Kidney (tissue), 14 donors: ENCODE data around the gene ZNF138. TPM values are rescaled to one million over a fixed set of nuclear protein-coding genes. Genes with fewer than 3 reads are reported as not detected.
A peak's percentile ranks its signal among the peaks of the same experiment; 100 is the strongest.

Experiments
- DNase-seq, 5 donors: peaks; one replicate each; pipeline ENCODE4 v3.0.0-alpha.2; 2013 to 2020
- FAIRE-seq: peaks from 2 replicates; lab custom pipeline; 2012; peaks lifted over from hg19 to GRCh38; lab: Jason Lieb, UNC
- H3K27ac ChIP-seq, 2 donors: one replicate each; pipeline ENCODE4 v1.7.0; 2013; ENCODE audit warnings: low read depth in 2 of 2, low read length in 2 of 2, inconsistent platforms in 1 of 2
- H3K27me3 ChIP-seq: one replicate; pipeline ENCODE4 v1.7.1; 2013; ENCODE audit warnings: low read length, inconsistent platforms; ENCODE audit not compliant: control insufficient read depth, insufficient read depth
- H3K36me3 ChIP-seq, 3 donors: one replicate each; pipeline versions ENCODE4 v1.7.0 to v1.7.1; 2013; ENCODE audit warnings: low read length in 3 of 3, control low read depth in 1 of 3, inconsistent platforms in 1 of 3; ENCODE audit not compliant: insufficient read depth in 3 of 3, control insufficient read depth in 2 of 3
- H3K4me1 ChIP-seq, 3 donors: one replicate each; pipeline versions ENCODE4 v1.7.0 to v1.7.1; 2013; ENCODE audit warnings: low read length in 3 of 3, inconsistent platforms in 1 of 3, low read depth in 1 of 3; ENCODE audit not compliant: control insufficient read depth in 2 of 3, insufficient read depth in 2 of 3
- H3K4me3 ChIP-seq, 3 donors: one replicate each; pipeline versions ENCODE4 v1.7.0 to v1.8.1; 2013; ENCODE audit warnings: low read length in 3 of 3, control low read depth in 1 of 3, inconsistent platforms in 1 of 3
- H3K9ac ChIP-seq, 3 donors: one replicate each; pipeline versions ENCODE4 v1.7.0 to v1.7.1; 2013; ENCODE audit warnings: low read length in 3 of 3, control low read depth in 1 of 3, inconsistent platforms in 1 of 3
- H3K9me3 ChIP-seq, 3 donors: one replicate each; pipeline versions ENCODE4 v1.7.0 to v1.7.1; 2013; ENCODE audit warnings: low read length in 3 of 3, control low read depth in 1 of 3, inconsistent platforms in 1 of 3; ENCODE audit not compliant: control insufficient read depth in 2 of 3, insufficient read depth in 1 of 3
- intact Hi-C: fragments of 100-400 bp; cut with DNase I; formaldehyde crosslinking; loops from one replicate; pipeline ENCODE4 v1.11.1; 2022
- polyA plus RNA-seq: library from polyadenylated mRNA; stranded (reverse); fragments of 350-450 nt; fragmentation: Illumina TruSeq; extraction: RNeasy Lipid Tissue Mini Kit (QIAGEN cat#74804); gene quantifications from one replicate; pipeline ENCODE4 v1.2.3, GENCODE V29; 2014; ENCODE audit warnings: low read depth, low replicate concordance; ENCODE audit not compliant: insufficient read depth
- total RNA-seq: library from RNA; stranded (reverse); fragmentation: NEBNext Ultra II Directional; extraction: Animal tissue kit (Norgen Biotek cat#: 25700); gene quantifications from one replicate; pipeline ENCODE4 v1.2.1, GENCODE V29; 2021
- TF ChIP-seq, protein P1 (sequence below): IDR thresholded peaks from 3 replicates; pipeline ENCODE4 v1.5.1; 2012; ENCODE audit warnings: mild to moderate bottlenecking, moderate library complexity, borderline replicate concordance; ENCODE audit not compliant: insufficient read depth; ENCODE audit errors: extremely low read depth
- donor health status: control.
- donor health status: control.
- donor health status: control.
- donor health status: control.
- donor health status: control.
- donor health status: DM: yes; HTN: yes; CAD: no.
- donor health status: Normal renal cell carcinoma (clear cell type).

Gene ZNF138
- total and polyA plus RNA-seq, 2 donors from 2014 or later, result 6.3 to 9.9 TPM

DNA sequence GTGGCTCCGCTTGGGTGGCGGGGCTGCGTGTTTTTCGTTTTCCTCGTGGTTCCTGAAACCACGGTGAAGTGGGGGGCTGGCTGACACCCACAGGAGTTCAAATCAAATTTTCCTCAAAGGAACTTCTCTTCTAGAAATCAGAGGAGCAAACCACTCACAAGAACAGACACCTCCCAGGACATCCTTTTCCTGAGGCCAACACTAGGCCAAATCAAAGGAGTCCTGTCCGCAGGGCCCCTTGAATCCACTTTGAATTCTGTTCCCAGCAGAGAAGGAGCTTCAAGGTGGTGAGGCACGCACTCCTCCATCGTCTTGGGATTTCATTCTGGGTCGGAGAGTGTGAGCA lies 78.9 kb downstream of the ZNF138 start:
- H3K27ac ChIP-seq, result no peak overlapping the region
- H3K4me1 ChIP-seq, result no peaks in the 10 kb centered on the region
- H3K9ac ChIP-seq, result no peak overlapping the region
- FAIRE-seq (no peak), DNase-seq (peak in 1 of 5 donors; percentile 6)
- intact Hi-C loops, result no loop called here
- no peaks in the 10 kb centered on the region for H3K36me3 ChIP-seq
- H3K4me3 ChIP-seq, result no peak overlapping the region
- TF ChIP-seq, protein P1, sequence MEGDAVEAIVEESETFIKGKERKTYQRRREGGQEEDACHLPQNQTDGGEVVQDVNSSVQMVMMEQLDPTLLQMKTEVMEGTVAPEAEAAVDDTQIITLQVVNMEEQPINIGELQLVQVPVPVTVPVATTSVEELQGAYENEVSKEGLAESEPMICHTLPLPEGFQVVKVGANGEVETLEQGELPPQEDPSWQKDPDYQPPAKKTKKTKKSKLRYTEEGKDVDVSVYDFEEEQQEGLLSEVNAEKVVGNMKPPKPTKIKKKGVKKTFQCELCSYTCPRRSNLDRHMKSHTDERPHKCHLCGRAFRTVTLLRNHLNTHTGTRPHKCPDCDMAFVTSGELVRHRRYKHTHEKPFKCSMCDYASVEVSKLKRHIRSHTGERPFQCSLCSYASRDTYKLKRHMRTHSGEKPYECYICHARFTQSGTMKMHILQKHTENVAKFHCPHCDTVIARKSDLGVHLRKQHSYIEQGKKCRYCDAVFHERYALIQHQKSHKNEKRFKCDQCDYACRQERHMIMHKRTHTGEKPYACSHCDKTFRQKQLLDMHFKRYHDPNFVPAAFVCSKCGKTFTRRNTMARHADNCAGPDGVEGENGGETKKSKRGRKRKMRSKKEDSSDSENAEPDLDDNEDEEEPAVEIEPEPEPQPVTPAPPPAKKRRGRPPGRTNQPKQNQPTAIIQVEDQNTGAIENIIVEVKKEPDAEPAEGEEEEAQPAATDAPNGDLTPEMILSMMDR, result no peak
- H3K9me3 ChIP-seq, result no peaks in the 10 kb centered on the region
- no peaks in the 10 kb centered on the region for H3K27me3 ChIP-seq

- no peaks in the 10 kb centered on the region for H3K27me3 ChIP-seq
- TF ChIP-seq, protein P1, result no peak
- no peak overlapping the region for H3K4me3 ChIP-seq
- H3K9me3 ChIP-seq, result no peaks in the 10 kb centered on the region
- H3K27ac ChIP-seq, result no peak overlapping the region
- FAIRE-seq (no peak), DNase-seq (peak in 1 of 5 donors; percentile 2)
- H3K9ac ChIP-seq, result no peak overlapping the region
- intact Hi-C loops, result no loop called here
- no peaks in the 10 kb centered on the region for H3K4me1 ChIP-seq
- H3K36me3 ChIP-seq, result no peaks in the 10 kb centered on the region
Measured at GRCh38 chr7:64873517-64873916, 79.3 kb downstream of the ZNF138 start.

DNA sequence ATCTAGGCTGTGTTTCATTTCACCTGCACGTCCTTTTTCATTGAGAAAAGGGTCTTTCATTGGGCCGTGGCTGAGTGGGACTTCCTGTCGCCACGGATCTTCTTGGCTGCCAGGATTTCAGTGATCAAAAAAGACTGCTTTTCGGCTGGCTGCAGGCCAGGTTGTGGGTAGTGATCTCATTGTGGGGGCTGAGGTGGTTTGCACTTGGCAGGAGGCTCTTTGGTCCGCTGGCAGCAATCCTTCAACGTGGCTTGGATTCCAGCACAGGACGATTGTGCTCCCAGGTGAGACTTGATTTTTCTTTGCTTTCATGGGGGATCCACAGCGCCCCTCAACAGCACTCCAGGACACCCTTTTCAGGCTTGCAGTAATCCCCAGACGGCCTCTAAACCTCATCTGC lies 79.9 kb downstream of the ZNF138 start:
- Histone ChIP-seq H3K9me3 (no peaks in the 10 kb centered on the region), H3K4me3 (no peak overlapping the region), H3K4me1 (no peaks in the 10 kb centered on the region), H3K27me3 (no peaks in the 10 kb centered on the region), H3K9ac (no peak overlapping the region), H3K36me3 (no peaks in the 10 kb centered on the region), H3K27ac (no peak overlapping the region)
- TF ChIP-seq, protein P1, result no peak
- DNase-seq, result no peak
- no peak for FAIRE-seq
- intact Hi-C loops, result no loop called here
